Measurements from ENCODE around the gene ANKS1B.

The ANKS1B gene

GRCh38 chr12:99436584-99436983, 548.2 kb downstream of the ANKS1B start:
- DNase-seq, result no peak

GRCh38 chr12:99435095-99435791, 549.5 kb downstream of the ANKS1B start:
- peak; percentile 27 for DNase-seq

GRCh38 chr12:99433155-99433554, 551.6 kb downstream of the ANKS1B start:
- DNase-seq, result no peak

- DNase-seq, result no peak
Observed at GRCh38 chr12:99431203-99431602, 553.5 kb downstream of the ANKS1B start.

- DNase-seq, result peak; percentile 15
Observed at GRCh38 chr12:99427104-99427503, 557.6 kb downstream of the ANKS1B start.

- no peak for DNase-seq
Observed at GRCh38 chr12:99418379-99418778, 566.4 kb downstream of the ANKS1B start.

- no peak for DNase-seq
Observed at GRCh38 chr12:99413751-99414150, 571.0 kb downstream of the ANKS1B start.

GRCh38 chr12:99393763-99394162, 591.0 kb downstream of the ANKS1B start:
- DNase-seq, result no peak

- DNase-seq, result no peak
Observed at GRCh38 chr12:99392091-99392850, 592.5 kb downstream of the ANKS1B start.

- peak; percentile 64 for DNase-seq
Observed at GRCh38 chr12:99390707-99391106, 594.0 kb downstream of the ANKS1B start.

GRCh38 chr12:99389751-99390150, 595.0 kb downstream of the ANKS1B start:
- peak; percentile 24 for DNase-seq

- no peak for DNase-seq
Observed at GRCh38 chr12:99388671-99389195, 596.0 kb downstream of the ANKS1B start.

- DNase-seq, result no peak
Observed at GRCh38 chr12:99387661-99388060, 597.1 kb downstream of the ANKS1B start.

GRCh38 chr12:99386907-99387306, 597.8 kb downstream of the ANKS1B start:
- peak; percentile 69 for DNase-seq

GRCh38 chr12:99383258-99383657, 601.5 kb downstream of the ANKS1B start:
- DNase-seq, result no peak

GRCh38 chr12:99381992-99382391, 602.7 kb downstream of the ANKS1B start:
- peak; percentile 40 for DNase-seq

GRCh38 chr12:99380701-99381100, 604.0 kb downstream of the ANKS1B start:
- no peak for DNase-seq

- DNase-seq, result no peak
Observed at GRCh38 chr12:99374023-99374422, 610.7 kb downstream of the ANKS1B start.

GRCh38 chr12:99372257-99372920, 612.3 kb downstream of the ANKS1B start:
- DNase-seq, result no peak

GRCh38 chr12:99370421-99371138, 614.2 kb downstream of the ANKS1B start:
- DNase-seq, result peak; percentile 36

GRCh38 chr12:99367181-99367580, 617.6 kb downstream of the ANKS1B start:
- DNase-seq, result peak; percentile 47

- DNase-seq, result no peak
Observed at GRCh38 chr12:99352269-99352668, 632.5 kb downstream of the ANKS1B start.

- DNase-seq, result peak; percentile 12
Observed at GRCh38 chr12:99343960-99344359, 640.8 kb downstream of the ANKS1B start.

All from NCI-H69 (cell line).